Stimulated activated CD4-positive, alpha-beta T cell treated with anti-CD3 and anti-CD28 coated beads, TNF-alpha, amount 100 ng/mL, for 48 hours (primary cell): ENCODE data around the gene LRRC15.

Experiments
- DNase-seq, 3 donors: peaks; one replicate each; pipeline ENCODE4 v3.0.0-alpha.2; 2020; ENCODE audit warnings: low read depth in 3 of 3

The LRRC15 gene

GRCh38 chr3:194384569-194385001 is 15.0 kb upstream of the LRRC15 start:
- no peak for DNase-seq

GRCh38 chr3:194384156-194384555 is 14.6 kb upstream of the LRRC15 start:
- DNase-seq = no peak

GRCh38 chr3:194383276-194383940 is 13.9 kb upstream of the LRRC15 start:
- DNase-seq = no peak

- DNase-seq = no peak
These were observed 13.3 kb upstream of the LRRC15 start for GRCh38 chr3:194382892-194383223.

GRCh38 chr3:194382196-194382891 is 12.8 kb upstream of the LRRC15 start:
- no peak for DNase-seq

- DNase-seq = no peak
These were observed 11.9 kb upstream of the LRRC15 start for GRCh38 chr3:194381460-194381875.

- DNase-seq = no peak
These were observed 10.8 kb upstream of the LRRC15 start for GRCh38 chr3:194380326-194380725.

GRCh38 chr3:194379651-194380050 is 10.1 kb upstream of the LRRC15 start:
- DNase-seq = no peak

- DNase-seq = no peak
These were observed 9.7 kb upstream of the LRRC15 start for GRCh38 chr3:194379231-194379630.

GRCh38 chr3:194377708-194378107 is 8.2 kb upstream of the LRRC15 start:
- DNase-seq = no peak

GRCh38 chr3:194376241-194376560 is 6.7 kb upstream of the LRRC15 start:
- DNase-seq = no peak

GRCh38 chr3:194375473-194376240 is 6.1 kb upstream of the LRRC15 start:
- no peak for DNase-seq

- DNase-seq = no peak
These were observed 5.4 kb upstream of the LRRC15 start for GRCh38 chr3:194374935-194375334.

GRCh38 chr3:194373899-194374298 is 4.4 kb upstream of the LRRC15 start:
- no peak for DNase-seq

- no peak for DNase-seq
These were observed 3.5 kb upstream of the LRRC15 start for GRCh38 chr3:194373028-194373427.

- DNase-seq = no peak
These were observed 1.2 kb upstream of the LRRC15 start for GRCh38 chr3:194370753-194371152.

- no peak for DNase-seq
These were observed 625 bp downstream of the LRRC15 start for GRCh38 chr3:194368918-194369317.

GRCh38 chr3:194367992-194368841 is 1.3 kb downstream of the LRRC15 start:
- no peak for DNase-seq

- DNase-seq = no peak
These were observed 3.5 kb downstream of the LRRC15 start for GRCh38 chr3:194365978-194366490.

GRCh38 chr3:194365526-194365925 is 4.0 kb downstream of the LRRC15 start:
- DNase-seq = no peak

- no peak for DNase-seq
These were observed 4.7 kb downstream of the LRRC15 start for GRCh38 chr3:194364652-194365434.
